COR-L47 (cell line): Measurements from ENCODE around the gene RNF222.
A peak's percentile ranks its signal among the peaks of the same experiment; 100 is the strongest.

Experiments used
- DNase-seq: peaks from one replicate; lab custom pipeline; 2025; lab: John Stamatoyannopoulos, UW

Gene RNF222, protein sequence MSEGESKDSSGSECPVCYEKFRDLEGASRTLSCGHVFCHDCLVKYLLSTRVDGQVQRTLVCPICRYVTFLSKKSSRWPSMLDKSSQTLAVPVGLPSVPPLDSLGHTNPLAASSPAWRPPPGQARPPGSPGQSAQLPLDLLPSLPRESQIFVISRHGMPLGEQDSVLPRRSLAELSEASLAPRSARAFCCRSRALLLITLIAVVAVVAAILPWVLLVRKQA

DNA sequence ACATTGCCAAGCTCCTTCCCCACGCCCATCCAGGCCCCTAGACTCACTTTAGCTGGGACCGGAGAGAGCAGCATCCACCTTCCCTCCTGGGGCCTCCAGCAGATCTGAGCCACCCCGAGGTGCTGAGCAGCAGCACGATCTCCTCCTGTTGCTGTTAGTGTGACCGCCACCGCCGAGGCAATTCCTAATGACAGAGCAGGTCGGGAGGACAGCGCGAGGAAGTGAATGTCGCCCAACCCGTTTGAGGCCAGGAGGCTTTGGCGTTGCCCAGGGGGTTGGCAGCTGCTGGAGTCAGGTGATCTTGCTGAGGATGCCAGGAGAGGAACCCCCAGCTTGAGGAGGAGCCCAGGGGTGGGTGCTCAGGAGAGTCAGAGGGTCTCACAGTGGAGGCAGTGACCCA lies at the start of gene RNF222:
RNF222 (minus strand) TSS at position 192 of the 400 bp plus-strand sequence. CDS start 4,366 bp downstream, outside the sequence.
- DNase-seq, result no peak

DNA sequence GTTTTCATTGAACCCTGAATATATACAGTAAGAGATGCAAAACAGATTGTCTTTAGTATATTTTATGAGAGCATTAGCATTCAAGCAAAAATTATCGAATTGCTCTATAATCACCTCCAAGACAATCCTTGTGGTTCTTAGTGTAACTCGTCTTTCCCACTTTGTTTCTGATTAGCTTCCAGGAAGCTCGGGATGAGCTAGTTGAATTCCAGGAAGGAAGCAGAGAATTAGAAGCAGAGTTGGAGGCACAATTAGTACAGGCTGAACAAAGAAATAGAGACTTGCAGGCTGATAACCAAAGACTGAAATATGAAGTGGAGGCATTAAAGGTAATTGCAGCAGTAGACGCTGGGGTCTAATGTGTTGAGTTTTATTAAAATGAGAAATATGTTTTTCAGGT lies 47.9 kb upstream of the RNF222 start:
- no peak for DNase-seq

DNA sequence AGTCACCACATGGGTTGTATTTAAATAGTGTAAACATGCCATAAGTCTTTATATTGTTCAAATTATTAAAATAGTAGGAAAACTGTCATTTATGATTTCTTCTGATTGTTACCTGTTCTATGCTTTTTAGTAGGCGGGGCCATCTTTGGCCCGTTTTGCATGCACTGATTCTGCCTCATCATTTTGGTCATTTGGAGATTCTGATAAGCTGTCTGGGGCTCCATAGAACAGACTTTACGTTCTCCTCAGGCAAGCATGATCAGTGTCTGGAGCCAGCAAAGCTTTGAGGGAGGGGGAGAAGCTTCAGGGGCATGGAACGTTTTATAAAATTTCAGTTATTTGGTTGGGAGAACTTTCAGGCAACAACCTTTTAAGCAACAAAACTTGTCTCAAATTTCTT lies 46.9 kb upstream of the RNF222 start:
- no peak for DNase-seq

DNA sequence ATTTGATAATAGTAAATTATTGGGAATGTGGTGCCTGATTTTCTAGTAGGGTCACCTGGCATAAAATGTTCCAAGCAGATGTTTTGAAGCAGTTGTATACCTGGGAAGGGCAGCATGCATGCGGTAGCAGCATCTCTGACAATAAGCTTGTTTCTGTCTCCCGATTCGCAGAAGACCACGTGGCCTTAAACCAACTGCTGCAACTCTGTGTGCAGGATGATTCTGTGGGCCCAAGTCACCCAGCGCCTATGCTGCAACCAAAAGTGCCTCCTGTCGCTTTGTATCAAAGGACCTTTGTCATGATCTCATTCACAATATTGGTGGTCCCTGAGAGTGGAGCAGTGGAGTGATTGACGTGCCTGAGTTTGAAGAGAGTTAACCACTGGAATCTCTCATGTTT lies 46.1 kb upstream of the RNF222 start:
- DNase-seq, result no peak

DNA sequence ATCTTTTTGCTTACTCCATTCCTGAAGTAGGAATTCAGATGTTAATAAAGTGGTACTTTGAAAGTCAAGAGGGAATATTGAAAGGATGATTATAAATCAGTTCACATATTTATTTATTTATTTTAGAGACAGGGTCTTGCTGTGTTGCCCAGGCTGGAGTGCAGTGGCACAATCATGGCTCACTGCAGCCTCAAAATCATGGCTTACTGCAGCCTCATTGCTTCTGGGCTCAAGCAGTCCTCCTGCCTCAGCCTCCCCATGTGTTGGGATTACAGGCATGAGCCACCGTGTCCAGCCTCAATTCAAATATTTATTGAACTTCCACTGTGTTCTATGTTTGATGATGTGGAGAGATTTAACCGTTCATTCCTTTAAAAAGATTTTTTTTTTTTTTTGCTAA lies 44.7 kb upstream of the RNF222 start:
- no peak for DNase-seq

DNA sequence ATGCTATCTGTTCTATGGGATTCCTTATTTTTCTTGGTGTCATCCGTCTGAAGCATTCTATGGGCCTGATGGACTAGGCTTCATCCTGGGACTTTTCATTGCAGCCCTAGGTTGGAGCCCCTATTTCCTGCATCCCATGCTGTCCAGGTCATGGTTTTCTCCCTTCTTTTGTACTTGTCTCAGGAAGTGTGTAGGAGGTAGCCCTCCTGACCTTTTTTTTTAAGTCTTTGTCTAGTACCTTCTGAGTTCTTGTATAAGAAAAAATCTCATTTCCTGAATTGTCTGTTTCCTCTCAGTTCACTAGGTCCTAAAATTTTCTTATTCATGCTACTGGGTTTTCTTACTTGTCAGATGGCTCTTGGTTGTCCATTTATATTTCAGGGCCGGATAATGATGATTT lies 44.1 kb upstream of the RNF222 start:
- DNase-seq, result no peak

DNA sequence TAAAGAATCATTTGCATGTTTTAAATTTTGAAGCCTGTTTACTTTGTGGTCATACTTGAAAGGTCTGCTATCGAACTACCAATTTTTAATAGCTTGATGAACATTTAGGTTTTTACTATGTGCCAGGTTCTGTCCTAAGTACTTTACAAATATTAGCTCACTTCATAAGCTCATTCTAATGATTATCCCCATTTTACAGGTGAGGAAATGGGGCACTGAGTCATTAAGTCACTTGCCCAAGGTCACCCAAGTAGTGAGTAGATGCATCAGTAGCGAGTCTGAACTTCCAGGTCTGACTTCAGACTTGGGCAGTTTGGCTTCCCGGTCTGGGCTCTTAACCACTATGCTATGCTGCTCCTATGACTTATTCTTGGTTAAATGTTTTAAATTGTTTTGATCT lies 42.1 kb upstream of the RNF222 start:
- no peak for DNase-seq

DNA sequence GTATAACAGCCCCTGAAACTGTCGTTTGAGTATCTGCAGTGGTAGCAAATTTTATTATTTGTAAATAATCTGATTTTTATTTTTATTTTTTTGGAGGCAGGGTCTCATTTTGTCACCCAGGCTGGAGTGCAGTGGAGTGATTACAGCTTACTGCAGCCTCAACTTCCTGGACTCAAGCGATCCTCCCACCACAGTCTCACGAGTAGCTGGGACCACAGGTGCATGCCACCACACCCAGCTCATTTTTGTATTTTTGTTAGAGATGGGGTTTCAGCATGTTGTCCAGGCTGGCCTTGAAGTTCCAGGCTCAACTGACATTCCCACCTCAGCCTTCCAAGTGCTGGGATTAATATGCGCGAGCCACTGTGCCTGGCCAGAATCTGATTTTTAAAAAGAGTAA lies 40.8 kb upstream of the RNF222 start:
- DNase-seq, result no peak

DNA sequence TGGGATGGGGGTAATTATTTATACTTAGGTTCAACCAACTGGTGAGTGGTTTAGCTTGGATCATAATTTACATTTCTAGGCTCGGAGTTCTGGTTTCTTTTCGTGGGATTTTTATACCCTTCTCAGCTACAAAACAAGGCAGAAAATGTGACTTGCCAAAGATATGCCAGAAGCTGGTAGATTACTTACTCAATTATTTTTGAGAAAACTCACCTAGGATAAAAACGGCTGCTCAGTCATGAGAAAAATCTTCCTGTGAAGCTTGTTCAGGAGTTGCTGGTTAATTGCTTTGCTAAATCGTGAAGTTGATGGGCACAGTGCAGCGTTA lies 39.2 kb upstream of the RNF222 start:
- DNase-seq, result no peak

DNA sequence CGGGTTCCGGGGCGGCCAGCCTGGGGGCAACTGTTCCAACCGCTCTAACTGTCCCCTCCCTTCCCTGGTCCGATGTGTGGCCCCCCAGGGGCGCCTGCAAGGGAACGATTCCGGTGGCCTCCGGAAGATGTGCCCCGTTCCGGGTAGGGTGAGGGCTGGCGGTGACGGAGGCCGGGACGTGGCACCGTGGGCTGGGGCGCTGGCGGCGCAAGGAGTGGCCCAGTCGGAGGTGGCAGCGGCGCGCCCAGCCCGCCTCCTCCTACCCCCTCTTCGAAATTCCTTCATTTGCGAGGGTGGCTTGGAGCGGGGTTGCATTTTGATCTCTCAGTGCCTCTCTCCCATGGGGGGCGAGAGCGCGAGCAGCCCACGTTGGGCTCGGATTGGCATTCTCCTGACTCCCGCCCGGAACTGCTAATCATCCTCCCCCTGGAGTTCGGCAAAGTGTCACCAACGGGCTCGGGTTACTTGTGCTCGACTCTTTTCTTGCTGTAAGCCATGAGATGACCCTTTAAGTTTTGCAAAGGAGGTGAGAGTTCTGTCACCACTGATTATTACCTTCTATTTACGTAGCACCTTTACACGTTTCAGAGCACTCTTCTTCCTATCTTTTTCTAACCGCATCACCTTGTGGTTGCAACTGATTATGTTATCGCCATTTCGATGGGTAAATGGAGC lies 38.7 kb upstream of the RNF222 start:
- DNase-seq, result no peak

DNA sequence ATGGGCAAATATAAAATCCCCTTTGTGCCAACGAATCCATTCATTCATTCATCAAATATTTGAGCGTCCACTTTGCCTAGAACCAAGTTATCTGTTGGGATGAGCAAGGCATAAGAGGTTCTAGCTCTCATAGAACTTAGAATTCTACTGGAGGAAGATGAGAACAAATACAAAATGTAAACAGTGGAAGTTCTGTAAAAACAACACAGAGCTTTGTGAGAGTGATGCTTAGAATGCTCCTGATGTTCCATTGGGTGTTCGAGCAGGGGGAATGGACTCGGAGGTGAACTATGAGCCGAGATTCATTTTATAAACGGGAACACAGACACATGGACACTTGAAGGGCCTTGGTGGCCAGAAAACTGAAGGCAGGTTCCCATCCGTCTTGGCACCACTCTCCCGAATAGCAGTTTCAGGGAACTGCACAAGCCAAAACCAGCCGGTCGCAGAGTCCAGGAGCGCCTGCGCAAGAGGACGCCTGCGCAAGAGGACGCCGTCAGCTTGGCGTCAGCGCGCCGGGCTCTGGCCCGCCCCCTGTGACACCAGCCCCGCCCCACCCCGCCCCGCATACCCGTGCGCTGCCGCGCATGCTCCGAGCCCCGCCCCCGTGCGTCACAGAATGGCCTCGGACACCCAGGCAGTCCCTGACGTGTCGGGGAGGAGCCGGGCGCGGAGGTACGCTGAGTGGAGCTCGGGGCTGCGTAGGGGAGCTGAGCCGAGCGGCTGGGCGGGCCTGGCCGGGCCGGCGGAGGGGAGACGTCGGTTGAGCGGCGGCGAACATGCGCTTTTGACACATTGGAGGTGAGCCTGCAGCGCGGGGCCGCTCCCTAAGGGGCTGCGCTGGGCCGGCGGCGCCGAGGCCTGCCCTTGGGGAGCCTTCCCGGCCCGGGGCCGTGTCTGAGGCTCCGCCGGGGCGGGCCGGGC lies 37.9 kb upstream of the RNF222 start, which contains the start of gene NDEL1:
NDEL1 (plus strand) TSS at position 640 of the 924 bp plus-strand sequence. CDS start 8,388 bp downstream, outside the sequence.
- peak; percentile 83 for DNase-seq

DNA sequence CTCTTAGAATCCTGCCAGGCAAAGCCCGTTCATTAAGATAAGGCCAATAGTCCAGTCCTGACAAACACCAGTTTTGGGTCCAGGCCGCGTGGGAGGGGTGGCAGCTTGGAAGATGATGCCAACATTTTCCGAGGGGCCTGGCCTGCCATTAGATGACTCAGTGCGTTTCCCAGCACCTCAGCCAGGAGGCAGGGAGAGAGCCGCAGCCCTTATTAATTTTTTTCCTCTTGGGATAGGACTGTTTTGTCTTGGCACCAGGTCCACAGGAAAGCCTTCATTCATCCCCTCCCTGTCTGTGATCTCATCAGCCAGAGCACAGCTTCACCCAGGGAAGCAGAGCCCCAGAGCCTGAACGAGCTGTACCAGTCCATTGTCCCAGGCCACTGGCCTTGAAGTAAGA lies 33.3 kb upstream of the RNF222 start:
- no peak for DNase-seq

DNA sequence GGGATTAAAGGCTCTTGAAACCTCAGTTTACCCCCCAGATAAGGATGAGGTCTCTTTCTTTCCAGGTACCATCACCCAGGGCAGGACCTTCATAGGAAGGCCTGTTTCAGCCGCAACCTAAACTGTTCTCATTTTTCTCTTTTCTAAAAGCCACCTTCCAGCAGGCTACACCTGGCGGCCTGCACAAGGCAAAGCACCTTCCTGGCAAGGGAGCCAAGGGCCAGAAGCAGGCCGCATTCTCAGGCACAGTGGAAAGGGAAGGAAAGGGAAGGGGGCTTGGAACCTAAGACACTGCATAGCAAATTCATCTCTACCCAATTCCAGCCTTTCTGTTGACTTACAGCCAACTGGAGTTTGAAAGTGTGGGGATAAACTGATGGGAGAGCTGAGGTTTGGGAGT lies 29.2 kb upstream of the RNF222 start:
- no peak for DNase-seq

DNA sequence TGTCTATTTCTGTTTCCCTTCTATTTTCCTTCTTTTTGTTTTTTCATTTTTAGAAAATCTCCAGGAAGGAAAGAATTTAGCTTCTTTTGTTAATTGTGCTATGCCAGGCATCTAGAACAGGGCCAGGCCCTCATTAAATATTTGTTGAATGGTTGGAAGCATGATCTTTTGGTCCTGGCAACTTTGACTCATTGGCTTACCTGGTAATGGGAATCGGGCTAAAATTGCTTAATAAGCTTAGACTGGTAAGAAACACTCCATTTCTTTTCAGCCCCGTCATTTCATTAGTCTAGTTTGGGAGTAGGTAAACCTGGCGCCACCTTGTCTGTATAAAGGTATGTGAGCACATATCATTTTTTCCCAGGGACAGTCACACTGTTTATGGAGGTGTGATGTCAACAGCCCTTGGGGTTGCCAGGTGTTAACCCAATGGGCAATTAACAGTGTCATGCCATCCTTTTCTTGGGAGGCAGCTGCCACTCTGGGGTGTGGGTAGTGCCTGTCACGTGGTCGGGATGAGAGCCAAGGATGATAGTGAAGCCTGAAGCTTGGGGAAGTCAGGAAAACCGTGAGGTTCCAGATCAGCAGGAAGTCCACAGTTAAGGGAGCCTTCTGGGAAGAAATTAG lies 28.6 kb upstream of the RNF222 start:
- no peak for DNase-seq

DNA sequence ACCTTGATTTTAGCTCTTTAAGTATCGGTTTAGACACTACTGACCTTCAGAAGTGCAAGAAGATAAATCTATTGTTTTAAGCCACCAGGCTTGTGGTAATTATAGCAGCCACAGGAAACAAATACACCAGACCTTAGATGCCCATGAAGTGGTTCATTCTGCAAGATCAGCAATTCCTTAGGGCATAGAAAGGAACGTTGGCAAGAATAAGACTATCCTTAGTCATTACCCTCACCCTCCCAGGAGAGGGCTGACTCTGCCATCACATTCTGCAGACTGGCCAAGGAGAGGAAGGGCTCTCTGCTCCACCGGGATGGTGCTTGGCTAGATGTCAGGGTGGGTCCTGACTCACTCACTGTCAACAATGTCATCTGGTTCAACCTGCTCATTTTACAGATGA lies 23.9 kb upstream of the RNF222 start:
- DNase-seq, result no peak

DNA sequence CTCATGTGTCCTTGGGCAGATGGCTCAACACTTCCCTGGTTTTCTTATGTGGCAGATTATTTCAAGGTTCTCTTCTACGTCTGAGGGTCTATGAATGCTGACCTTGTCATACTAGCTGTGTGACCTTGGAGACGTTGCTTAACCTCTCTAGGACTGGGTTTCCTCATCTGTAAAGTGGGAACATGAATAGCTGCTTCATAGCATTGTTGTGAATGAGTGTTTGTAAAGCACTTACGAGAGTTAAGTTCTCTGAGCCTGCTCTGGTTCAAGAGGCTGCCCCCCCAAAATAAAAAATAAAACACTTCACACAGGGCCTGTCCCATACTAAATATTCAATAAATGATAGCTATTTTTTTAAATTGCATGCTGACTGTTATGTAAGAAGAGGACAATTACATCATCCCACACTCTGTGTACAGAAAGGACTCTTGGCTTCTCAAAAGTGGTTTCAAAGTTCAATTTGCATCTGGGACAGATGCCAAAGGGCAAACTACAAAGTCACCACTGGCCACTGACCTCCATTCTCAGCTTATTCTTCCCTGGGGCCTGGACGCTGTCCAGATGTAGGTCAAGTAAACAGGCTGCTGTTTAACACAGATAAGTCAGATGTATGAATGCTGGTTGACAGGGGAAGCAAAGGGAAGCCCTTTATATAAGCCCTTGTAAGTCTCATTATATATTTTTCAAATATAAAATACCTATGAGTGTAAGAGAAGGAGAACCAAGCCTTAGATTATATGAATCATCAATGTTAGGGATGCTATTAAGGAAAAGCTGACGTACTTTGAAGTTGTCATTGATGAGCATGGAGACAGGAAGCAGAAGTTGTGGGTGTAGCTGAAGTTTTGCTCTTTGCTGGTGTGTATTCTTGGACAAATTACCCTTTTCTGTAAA lies 22.7 kb upstream of the RNF222 start:
- no peak for DNase-seq

DNA sequence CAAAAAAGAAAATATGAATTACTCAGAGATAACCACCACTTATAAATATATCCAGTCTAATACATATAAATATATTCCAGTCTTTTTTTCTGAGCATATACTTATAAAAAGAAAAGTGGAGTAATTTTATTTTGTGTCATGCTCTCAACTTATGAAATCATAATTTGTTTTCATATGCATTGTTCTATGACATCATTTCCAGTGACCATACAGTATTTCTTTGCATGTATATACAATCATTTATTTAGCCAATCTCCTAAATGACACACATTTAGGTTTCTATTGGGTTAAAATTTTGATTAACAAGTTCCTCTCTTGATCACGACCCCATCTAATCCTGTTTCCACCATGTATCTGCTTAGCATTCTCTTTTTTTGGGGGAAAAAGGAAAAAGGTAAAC lies 21.7 kb upstream of the RNF222 start:
- DNase-seq, result no peak

DNA sequence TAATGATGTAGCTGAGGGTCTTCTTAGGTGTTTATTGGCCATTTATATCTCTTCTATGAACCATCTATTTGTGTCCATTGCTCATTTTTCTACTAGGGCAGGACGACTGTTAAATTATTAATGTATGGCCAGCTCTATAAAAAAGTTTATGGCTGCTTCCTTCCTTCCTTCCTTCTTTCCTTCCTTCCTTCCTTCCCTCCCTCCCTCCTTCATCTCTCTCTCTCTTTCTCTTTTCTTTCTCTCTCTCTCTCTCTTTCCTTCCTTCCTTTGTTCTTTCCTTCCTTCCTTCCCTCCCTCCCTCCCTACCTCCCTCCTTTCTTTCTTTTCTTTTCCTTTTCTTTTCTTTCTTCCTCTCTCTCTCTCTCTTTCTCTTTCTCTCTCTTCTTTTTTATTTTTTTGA lies 20.8 kb upstream of the RNF222 start:
- no peak for DNase-seq

DNA sequence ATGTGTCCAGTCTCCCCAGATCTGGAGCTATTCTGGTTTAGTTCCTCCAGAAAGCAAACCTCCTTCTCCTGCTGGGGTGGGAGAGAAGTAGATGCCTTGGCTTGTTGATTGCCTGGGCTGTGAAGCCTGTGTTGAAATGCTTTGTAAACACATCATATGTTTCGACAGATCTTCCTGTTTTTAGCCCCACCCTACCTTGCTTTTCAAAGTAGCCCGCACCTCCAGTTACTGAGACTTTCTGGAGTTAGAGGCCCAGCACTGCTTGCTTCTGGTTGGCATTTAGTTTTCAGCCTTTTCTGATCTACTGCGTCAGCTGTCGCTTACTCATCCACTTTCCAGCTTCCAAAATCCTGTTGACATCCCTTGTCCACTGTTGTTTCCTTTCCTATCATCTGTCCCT lies 20.2 kb upstream of the RNF222 start:
- no peak for DNase-seq

DNA sequence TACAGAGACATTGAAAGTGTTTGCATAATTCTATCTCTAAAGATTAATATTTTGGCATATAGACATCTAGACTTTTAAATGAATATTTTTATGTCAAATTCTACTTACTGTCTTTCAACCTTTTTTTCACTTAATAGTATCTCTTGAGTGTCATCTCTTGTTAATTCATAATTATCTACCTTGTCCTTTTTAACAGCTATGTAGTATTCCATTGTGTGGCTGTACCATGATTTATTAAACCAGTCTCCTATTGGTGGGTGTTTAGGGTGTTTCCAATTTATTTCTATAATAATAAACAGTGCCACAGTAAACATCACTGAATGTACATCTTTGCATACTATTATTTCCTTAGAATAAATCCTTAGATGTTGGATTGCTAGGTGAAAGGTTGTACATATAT lies 16.3 kb upstream of the RNF222 start:
- DNase-seq, result no peak

DNA sequence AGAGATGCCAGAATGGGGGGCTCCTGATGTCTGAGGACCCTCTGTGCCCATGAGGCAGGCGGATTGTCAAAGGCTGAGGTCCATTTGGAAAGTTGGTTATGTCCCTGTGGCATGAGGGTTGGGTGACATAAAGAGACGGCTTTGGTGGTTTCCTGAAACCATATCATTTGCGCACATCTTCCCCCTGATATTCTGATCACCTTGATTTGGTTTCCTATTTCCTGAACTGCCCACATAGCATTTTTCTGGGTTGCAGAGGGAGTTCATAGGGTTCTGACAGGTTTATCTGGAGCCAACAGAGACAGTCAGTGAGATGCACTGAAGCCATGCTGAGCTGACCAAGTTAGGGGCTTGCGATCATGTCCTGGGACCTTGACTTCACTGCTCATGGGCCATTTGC lies 15.7 kb upstream of the RNF222 start:
- no peak for DNase-seq

DNA sequence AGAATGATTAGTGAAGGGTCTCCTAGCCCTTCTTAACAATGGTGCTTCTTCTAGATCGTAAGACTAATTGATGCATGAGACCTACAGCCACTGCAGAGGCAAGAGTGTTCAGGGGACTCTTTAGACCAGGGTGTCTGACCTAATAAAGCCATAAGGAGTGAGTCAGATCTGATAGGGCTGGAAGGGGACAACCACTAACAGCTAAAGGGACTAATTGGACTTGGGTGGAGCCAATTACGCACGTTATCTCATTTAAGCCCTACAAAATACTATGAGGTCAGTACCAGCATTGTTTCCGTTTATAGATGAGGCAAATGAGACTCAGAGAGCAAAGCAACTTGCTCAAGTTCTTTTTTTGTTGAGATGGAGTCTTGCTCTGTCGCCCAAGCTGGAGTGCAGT lies 14.5 kb upstream of the RNF222 start:
- no peak for DNase-seq
